ENCODE data around the gene CATSPERB.
"Not testable (repeated sequence)": the region's sequence is repeated elsewhere in the genome, so short reads cannot be mapped to it uniquely, and the experiment has no call there.

CATSPERB gene

DNA sequence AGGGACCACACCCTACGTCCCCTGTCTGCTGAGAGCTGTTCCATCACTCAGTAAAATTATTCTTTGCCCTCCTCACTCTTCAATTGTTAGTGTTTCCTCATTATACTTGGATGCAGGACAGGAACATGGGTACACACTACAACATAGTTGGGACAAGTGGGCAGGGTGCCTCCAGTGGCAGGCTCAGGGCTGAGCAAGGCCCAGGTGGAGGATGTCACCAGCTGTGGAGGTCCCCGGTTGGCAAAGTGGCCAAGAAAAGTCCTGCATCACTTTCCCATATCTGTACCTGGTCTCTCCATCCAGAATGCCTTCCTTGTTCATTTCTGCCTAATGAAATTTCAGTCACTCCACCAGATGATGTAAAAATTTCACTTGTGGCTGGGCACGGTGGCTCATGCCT, 149.1 kb downstream of the CATSPERB start:
- no peak for DNase-seq (ENCODE audit: low read depth in 2 of 3, low spot score in 2 of 3)

DNA sequence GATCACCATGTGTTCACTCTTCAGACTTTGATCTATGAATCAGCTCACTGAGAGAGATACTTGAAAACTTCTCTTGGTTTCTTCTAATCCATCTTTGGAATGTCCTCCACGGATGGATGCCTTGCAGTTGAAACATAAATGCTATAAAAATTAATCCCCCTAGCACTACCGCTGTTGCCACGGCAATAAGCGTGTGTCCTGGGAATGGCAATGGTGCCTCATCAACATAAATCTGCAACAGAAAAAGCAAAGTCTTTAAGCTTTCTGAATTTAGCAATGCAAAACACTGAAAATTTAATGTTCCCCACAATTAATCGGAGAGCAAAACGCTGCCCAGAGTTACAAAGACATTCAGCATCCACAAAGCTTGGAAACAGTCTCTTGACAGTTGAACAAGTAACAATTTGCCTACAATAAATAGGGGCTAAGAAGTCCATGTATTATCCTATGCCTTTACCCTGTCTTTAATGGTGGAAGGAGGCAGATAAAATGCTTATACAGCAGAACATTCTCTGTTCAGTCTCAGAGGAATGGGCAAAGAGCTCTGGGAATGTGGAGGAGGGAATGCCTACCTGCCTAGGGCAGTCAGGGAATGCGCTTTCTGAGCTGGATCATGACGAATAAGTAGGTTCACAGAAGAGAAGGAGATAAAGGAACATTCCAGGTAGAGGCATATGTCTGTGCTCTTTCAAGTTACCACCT, 150.9 kb downstream of the CATSPERB start:
- DNase-seq (ENCODE audit: low read depth in 2 of 3, low spot score in 2 of 3) = no peak

- DNase-seq (ENCODE audit: low read depth in 2 of 3, low spot score in 2 of 3) = no peak
Measured at GRCh38 chr14:91577632-91578233, 154.2 kb downstream of the CATSPERB start.

GRCh38 chr14:91575469-91576208, 156.2 kb downstream of the CATSPERB start:
- DNase-seq (ENCODE audit: low read depth in 2 of 3, low spot score in 2 of 3) = no peak

DNA sequence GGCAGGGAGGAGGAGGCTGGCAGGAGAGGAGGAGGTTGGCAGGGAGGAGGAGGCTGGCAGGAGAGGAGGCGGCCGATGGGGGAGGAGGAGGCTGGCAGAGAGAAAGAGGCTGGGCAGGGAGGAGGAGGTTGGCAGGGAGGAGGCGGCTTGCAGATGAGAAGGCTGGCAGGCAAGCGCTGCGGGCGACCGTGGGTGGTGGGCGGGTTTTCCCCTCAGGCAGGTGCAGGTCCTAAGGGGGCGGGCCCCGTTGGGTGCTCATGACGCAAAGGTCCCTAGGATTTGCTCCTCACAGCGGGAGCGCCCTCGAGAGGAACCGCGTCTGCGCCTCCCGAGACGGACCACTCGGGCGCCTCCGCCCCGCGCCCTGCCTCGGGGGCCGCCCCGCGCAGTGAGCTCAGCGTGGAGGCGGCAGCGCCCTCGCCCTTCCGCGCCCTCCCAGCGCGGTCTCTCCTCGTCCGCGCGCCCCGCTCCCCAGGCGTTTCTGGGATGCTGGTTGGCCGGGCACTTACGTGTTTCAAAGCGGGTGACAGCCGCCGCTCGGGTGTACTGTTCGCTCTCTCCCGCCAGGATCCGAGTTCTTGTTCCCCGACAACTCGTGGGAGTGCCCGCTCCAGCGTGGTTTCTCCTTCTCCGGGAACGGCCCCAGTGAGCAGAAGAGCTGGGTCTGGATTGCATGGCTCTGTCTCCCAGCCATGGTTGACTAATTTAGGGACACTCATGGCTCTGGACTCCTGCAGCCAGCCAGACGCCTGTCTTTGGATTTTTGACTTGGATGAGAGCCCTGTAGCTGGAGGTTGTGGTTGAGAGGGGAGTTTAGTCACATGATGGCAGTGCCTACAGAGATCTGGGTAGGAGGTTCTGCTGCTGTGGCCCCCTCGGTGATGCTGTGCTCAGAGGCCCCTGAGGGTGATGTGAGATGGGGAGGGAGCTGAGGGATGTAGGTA, 157.7 kb downstream of the CATSPERB start:
- DNase-seq (ENCODE audit: low read depth in 2 of 3, low spot score in 2 of 3) = peak; percentile 60 to 66 (median 66)

GRCh38 chr14:91573528-91573893, 158.4 kb downstream of the CATSPERB start:
- DNase-seq (ENCODE audit: low read depth in 2 of 3, low spot score in 2 of 3) = no peak

DNA sequence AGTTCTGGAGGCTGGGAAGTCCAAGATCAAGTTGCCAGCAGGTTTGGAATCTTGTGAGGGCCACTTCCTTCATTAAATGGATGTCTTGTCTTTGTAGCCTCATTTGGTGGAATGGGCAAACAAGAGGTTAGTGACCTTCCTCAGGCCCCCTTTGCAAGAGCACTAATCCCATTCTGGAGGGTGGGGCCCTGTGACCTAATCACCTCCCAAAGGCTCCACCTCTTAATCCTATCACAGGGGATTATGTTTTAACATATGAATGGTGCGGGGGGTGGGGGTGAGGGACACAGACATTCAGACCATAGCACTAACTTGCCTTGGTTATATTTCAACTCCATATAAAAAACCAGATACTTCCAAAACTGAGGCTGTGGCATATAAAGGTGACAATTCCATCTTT, 161.9 kb downstream of the CATSPERB start:
- DNase-seq (ENCODE audit: low read depth in 2 of 3, low spot score in 2 of 3) = no peak

GRCh38 chr14:91569301-91569700, 162.6 kb downstream of the CATSPERB start:
- DNase-seq (ENCODE audit: low read depth in 2 of 3, low spot score in 2 of 3) = no peak

DNA sequence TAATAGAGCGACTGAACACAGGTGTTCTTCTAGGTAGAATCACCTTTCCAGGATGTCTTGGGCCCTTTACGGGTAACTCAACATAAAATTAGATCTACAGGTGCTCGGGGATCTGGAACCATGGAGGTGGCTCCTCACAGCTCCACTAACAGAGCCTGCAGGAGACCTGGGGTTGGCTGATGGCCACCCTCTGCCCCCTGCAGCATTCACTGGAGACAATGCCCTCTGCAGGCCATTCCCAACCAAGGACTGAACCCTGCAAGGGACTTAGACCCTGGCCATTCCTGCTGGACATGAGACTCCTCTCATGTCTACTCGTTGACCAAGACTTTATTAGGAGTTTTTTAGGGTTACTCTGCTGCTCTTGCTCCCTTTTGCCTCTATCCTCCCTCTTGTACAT, 163.3 kb downstream of the CATSPERB start:
- DNase-seq (ENCODE audit: low read depth in 2 of 3, low spot score in 2 of 3) = no peak

DNA sequence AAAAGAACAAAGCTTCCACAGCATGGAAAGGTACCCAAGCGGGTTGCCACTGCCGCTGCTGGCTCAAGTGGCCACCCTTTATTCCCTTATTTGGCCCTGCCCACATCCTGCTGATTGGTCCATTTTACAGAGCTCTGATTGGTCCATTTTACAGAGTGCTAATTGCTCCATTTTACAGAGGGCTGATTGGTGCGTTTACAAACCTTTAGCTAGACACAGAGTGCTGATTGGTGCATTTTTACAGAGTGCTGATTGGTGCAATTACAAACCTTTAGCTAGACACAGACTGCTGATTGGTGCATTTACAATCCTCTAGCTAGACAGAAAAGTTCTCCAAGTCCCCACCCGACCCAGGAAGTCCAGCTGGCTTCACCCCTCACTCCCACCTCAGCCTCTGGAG, 164.1 kb downstream of the CATSPERB start:
- DNase-seq (ENCODE audit: low read depth in 2 of 3, low spot score in 2 of 3) = not testable (repeated sequence)

GRCh38 chr14:91555531-91555930, 176.4 kb downstream of the CATSPERB start:
- DNase-seq (ENCODE audit: low read depth in 2 of 3, low spot score in 2 of 3) = no peak

- no peak for DNase-seq (ENCODE audit: low read depth in 2 of 3, low spot score in 2 of 3)
Measured at GRCh38 chr14:91554535-91555332, 177.2 kb downstream of the CATSPERB start.

GRCh38 chr14:91548108-91548507, 183.8 kb downstream of the CATSPERB start:
- no peak for DNase-seq (ENCODE audit: low read depth in 2 of 3, low spot score in 2 of 3)

GRCh38 chr14:91545946-91546716, 185.8 kb downstream of the CATSPERB start:
- no peak for DNase-seq (ENCODE audit: low read depth in 2 of 3, low spot score in 2 of 3)

DNA sequence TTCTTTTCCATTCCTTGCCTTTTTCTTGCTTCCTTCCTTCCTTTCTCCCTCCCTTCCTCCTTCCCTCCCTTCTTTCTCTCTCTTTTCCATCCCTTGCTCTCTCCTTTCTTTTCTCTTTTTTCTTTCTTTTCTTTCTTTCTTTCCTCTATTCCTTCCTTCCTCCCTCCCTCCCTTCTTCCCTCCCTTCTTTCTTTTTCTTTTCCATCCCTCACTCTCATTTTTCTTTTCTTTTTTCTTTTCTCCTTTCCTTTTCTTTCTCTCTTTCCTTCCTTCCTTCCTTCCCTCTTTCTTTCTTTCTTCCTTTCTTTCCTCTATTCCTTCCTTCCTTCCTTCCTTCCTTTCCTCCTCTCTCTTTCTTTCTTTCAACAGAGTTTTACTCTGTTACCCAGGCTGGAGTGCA, 186.7 kb downstream of the CATSPERB start:
- no peak for DNase-seq (ENCODE audit: low read depth in 2 of 3, low spot score in 2 of 3)

- DNase-seq (ENCODE audit: low read depth in 2 of 3, low spot score in 2 of 3) = no peak
Measured at GRCh38 chr14:91536327-91536726, 195.6 kb downstream of the CATSPERB start.

DNA sequence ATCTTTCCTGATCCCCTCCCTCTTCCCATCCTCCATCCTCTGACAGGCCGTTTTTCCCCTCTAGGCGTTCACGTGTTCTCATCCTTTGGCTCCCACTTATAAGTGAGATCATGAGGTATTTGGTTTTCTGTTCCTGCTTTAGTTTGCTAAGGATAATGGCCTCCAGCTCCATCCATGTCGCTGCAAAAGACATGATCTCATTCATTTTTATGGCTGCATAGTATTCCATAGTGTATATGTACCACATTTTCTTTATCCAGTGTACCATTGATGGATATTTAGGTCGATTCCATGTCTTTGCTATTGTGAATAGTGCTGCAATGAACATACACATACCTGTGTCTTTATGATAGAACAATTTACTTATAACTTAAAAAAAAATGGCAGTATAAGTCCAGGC, 197.8 kb downstream of the CATSPERB start:
- DNase-seq (ENCODE audit: low read depth in 2 of 3, low spot score in 2 of 3) = not testable (repeated sequence)

GRCh38 chr14:91533623-91534022, 198.3 kb downstream of the CATSPERB start:
- no peak for DNase-seq (ENCODE audit: low read depth in 2 of 3, low spot score in 2 of 3)

Data from activated CD8-positive, alpha-beta memory T cell treated with anti-CD3 and anti-CD28 coated beads for 48 hours (primary cell).